Measurements from ENCODE around the gene SCAF4. TPM values are rescaled to one million over a fixed set of nuclear protein-coding genes. Genes with fewer than 3 reads are reported as not detected.

SCAF4 gene
- total RNA-seq, 6 experiments from 2014 or later = 10.1 to 18.5 (median 13.7) TPM

DNA sequence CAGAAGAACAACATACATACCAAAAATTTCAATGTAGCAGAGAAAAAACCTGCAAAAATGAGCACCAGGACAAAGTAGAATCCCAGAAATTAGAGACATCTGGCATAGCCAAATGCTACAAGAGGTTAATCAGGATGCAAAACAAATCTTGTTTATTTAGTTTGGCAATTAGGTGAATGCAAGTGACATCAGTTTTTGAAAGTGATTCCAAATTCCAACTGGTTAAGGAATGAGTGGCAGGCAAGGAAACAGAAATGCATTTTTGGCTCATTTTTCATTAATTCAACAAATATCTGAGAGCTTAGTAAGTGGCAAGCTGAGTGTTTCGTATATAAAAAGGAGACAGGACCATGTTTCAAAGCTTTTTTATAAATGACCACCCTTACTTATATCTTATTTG is 21.3 kb downstream of the SCAF4 start:
- Histone ChIP-seq H3K4me1 (peaks cover 0 to 43% (median 12%) of the 10 kb centered on the region in 4 donors), H3K9me3 (no peaks in the 10 kb centered on the region), H3K4me3 (no peak overlapping the region), H3K27me3 (no peaks in the 10 kb centered on the region), H3K36me3 (no peaks in the 10 kb centered on the region), H3K27ac (peak overlapping the region in 2 of 3 donors; percentile 6 to 28)
- TF ChIP-seq CTCF (IDR thresholded peaks at IDR 0.05) (no peak), POLR2A (IDR thresholded peaks at IDR 0.05) (no peak)
- 13% methylated on average over 1 of the region's 1 CpG for WGBS (ENCODE audit: insufficient coverage, low coverage, low lambda C conversion rate, missing lambda C conversion rate)
- no peak for DNase-seq
- intact Hi-C loops (cut with DNase I) = no loop called here
- ATAC-seq = peak; percentile 64 to 86 (median 74)

DNA sequence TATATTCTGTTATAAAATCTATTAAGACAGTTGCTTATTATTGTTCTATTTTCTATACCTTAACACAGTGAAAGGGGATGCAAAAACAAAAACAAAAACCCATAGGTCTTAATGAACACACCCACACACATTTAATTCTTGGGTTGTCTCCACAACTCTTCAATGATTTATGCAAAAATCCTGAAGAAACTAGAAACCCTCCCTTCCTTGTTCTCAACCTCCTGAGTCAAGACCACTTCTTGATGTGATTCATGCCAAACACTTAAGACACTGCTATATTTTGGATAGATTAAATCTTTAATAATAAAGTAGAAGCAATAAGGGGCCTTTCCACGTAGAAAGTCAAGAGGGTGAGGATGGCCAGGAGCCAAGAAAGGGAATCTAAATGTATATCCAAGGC is 23.4 kb downstream of the SCAF4 start:
- H3K27ac ChIP-seq = no peak overlapping the region
- DNase-seq = no peak
- intact Hi-C loops (cut with DNase I) = no loop called here
- WGBS (ENCODE audit: insufficient coverage, low coverage, low lambda C conversion rate, missing lambda C conversion rate) = 76% methylated on average over 1 of the region's 1 CpG
- TF ChIP-seq POLR2A (IDR thresholded peaks at IDR 0.05) = no peak
- no peak for TF ChIP-seq CTCF (IDR thresholded peaks at IDR 0.05)
- H3K4me3 ChIP-seq = no peak overlapping the region
- no peaks in the 10 kb centered on the region for H3K27me3 ChIP-seq
- peaks cover 0 to 32% (median 12%) of the 10 kb centered on the region in 4 donors for H3K4me1 ChIP-seq
- no peak for ATAC-seq
- no peaks in the 10 kb centered on the region for H3K9me3 ChIP-seq
- H3K36me3 ChIP-seq = peaks cover 0 to 1% (median 0%) of the 10 kb centered on the region in 4 donors

DNA sequence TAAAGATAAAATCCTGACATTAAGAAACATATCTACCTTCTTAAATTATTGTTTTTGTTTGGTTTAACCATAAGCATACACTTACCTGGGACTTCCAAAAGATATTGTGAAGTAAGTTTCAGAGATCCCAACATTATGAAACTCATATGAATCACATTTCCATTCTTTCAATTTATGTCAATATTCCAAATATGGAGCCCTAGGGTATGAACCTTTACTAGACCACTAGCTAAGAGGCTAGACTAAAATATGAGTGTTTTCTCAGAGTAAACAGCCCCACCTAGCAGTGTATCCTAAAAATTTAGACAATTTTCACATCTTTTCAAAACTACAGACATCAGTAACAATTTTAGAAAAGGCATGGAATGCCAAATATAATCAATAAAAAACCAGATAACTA is 24.4 kb downstream of the SCAF4 start:
- Histone ChIP-seq H3K4me3 (no peak overlapping the region), H3K9me3 (no peaks in the 10 kb centered on the region), H3K36me3 (peaks cover 0 to 12% (median 4%) of the 10 kb centered on the region in 4 donors), H3K4me1 (peaks cover 0 to 27% (median 12%) of the 10 kb centered on the region in 4 donors), H3K27ac (no peak overlapping the region), H3K27me3 (no peaks in the 10 kb centered on the region)
- DNase-seq (no peak), ATAC-seq (no peak)
- TF ChIP-seq POLR2A (IDR thresholded peaks at IDR 0.05) (no peak), CTCF (IDR thresholded peaks at IDR 0.05) (no peak)
- intact Hi-C loops (cut with DNase I) = no loop called here

- H3K4me3 ChIP-seq = no peak overlapping the region
- TF ChIP-seq CTCF (IDR thresholded peaks at IDR 0.05) (no peak), POLR2A (IDR thresholded peaks at IDR 0.05) (no peak)
- H3K36me3 ChIP-seq = peaks cover 0 to 17% (median 8%) of the 10 kb centered on the region in 4 donors
- 93% methylated on average over 3 of the region's 3 CpGs for WGBS (ENCODE audit: insufficient coverage, low coverage, low lambda C conversion rate, missing lambda C conversion rate)
- H3K4me1 ChIP-seq = peaks cover 0 to 21% (median 10%) of the 10 kb centered on the region in 4 donors
- H3K27ac ChIP-seq = no peak overlapping the region
- no peaks in the 10 kb centered on the region for H3K9me3 ChIP-seq
- no peaks in the 10 kb centered on the region for H3K27me3 ChIP-seq
- ATAC-seq (no peak), DNase-seq (no peak)
- intact Hi-C loops (cut with DNase I) = no loop called here
Observed at GRCh38 chr21:31706562-31706961, 25.4 kb downstream of the SCAF4 start.

DNA sequence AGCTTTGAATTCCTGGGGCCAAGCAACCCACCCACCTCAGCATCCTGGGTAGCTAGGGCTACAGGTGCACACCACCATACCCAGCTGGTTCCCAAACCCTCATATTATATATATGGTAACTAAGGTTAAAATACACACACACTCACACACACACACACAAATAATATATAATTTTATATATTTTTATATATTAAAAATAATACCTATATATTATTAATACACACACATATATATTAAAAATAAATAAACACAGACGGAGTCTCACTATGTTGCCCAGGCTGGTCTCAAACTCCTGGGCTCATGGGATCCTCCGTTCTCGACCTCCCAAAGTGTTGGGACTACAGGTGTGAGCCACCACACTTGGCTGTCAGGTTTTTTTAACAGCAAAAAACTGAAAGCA is 31.9 kb downstream of the SCAF4 start:
- peaks cover 9 to 71% (median 29%) of the 10 kb centered on the region in 4 donors for H3K36me3 ChIP-seq
- TF ChIP-seq POLR2A (IDR thresholded peaks at IDR 0.05) (no peak), CTCF (IDR thresholded peaks at IDR 0.05) (no peak)
- ATAC-seq = no peak
- no peak overlapping the region for H3K4me3 ChIP-seq
- intact Hi-C loops (cut with DNase I) = no loop called here
- H3K27ac ChIP-seq = no peak overlapping the region
- DNase-seq = no peak
- no peaks in the 10 kb centered on the region for H3K9me3 ChIP-seq
- H3K27me3 ChIP-seq = no peaks in the 10 kb centered on the region
- no peaks in the 10 kb centered on the region for H3K4me1 ChIP-seq
- 96% methylated on average over 3 of the region's 3 CpGs for WGBS (ENCODE audit: insufficient coverage, low coverage, low lambda C conversion rate, missing lambda C conversion rate)

All from right lobe of liver (tissue), 6 donors.